Neural cell (in vitro differentiated cells): Measurements from ENCODE around the gene CCSAP. TPM values are rescaled to one million over a fixed set of nuclear protein-coding genes. Genes with fewer than 3 reads are reported as not detected.

Experiments used
- H2AFZ ChIP-seq: fragments of 200-600, 300-800 bp; sonication (generic), shearing (Covaris generic); 2 replicates; pipeline ENCODE4 v1.6.0; 2014; ENCODE audit warnings: low read depth, mild to moderate bottlenecking, antibody characterized with exemption, low read length, moderate library complexity
- H3F3A ChIP-seq: fragments of 200-600 bp; shearing (Covaris generic); 2 replicates; pipeline ENCODE4 v1.6.1; 2016; ENCODE audit warnings: mild to moderate bottlenecking, moderate library complexity, mixed read lengths, antibody characterized with exemption, low read length; ENCODE audit not compliant: insufficient read depth, poor library complexity, severe bottlenecking
- H3K27ac ChIP-seq: fragments of 200-600, 300-800 bp; sonication (generic), shearing (Covaris generic); 2 replicates; pipeline ENCODE4 v1.5.1; 2014; ENCODE audit warnings: mild to moderate bottlenecking, low read length, moderate library complexity
- H3K27me3 ChIP-seq: fragments of 300-800, 200-600 bp; sonication (generic), shearing (Covaris generic); 2 replicates; pipeline ENCODE4 v1.6.0; 2014; ENCODE audit warnings: mild to moderate bottlenecking, low read depth, low read length, moderate library complexity; ENCODE audit not compliant: insufficient read depth
- H3K36me3 ChIP-seq: fragments of 300-800, 200-600 bp; sonication (generic), shearing (Covaris generic); 2 replicates; pipeline ENCODE4 v1.5.1; 2014; ENCODE audit warnings: mild to moderate bottlenecking, antibody characterized with exemption, low read length, moderate library complexity; ENCODE audit not compliant: insufficient read depth
- H3K4me2 ChIP-seq: fragments of 300-800, 200-600 bp; sonication (generic), shearing (Covaris generic); 2 replicates; pipeline ENCODE4 v1.6.0; 2014; ENCODE audit warnings: mild to moderate bottlenecking, low read length
- H3K4me3 ChIP-seq: fragments of 300-800, 200-600 bp; sonication (generic), shearing (Covaris generic); 2 replicates; pipeline ENCODE4 v1.5.1; 2014; ENCODE audit warnings: mild to moderate bottlenecking, low read length, moderate library complexity
- H3K79me2 ChIP-seq: fragments of 200-600 bp; shearing (Covaris generic); replicated peaks from 2 replicates; pipeline ENCODE4 v1.6.0; 2014; ENCODE audit warnings: mild to moderate bottlenecking, low read length, moderate library complexity; ENCODE audit not compliant: insufficient read depth
- H3K9ac ChIP-seq: fragments of 300-800, 200-600 bp; sonication (generic), shearing (Covaris generic); 2 replicates; pipeline ENCODE4 v1.6.1; 2016; ENCODE audit warnings: mild to moderate bottlenecking, low read length, mixed read lengths
- H3K9me2 ChIP-seq: fragments of 200-600 bp; shearing (Covaris generic); 2 replicates; pipeline ENCODE4 v1.6.1; 2016; ENCODE audit warnings: mild to moderate bottlenecking, low read length, mixed read lengths; ENCODE audit not compliant: insufficient read depth
- H3K9me3 ChIP-seq: fragments of 200-600, 300-800 bp; sonication (generic), shearing (Covaris generic); 2 replicates; pipeline ENCODE4 v1.6.1; 2016; ENCODE audit warnings: mild to moderate bottlenecking, mixed run types, low read length, moderate library complexity, mixed read lengths
- H4K20me1 ChIP-seq: fragments of 200-600 bp; shearing (Covaris generic); 2 replicates; pipeline ENCODE4 v1.6.1; 2016; ENCODE audit warnings: mild to moderate bottlenecking, mixed run types; ENCODE audit not compliant: insufficient read depth
- EP300 ChIP-seq: fragments of 450-650 bp; conservative IDR thresholded peaks from 2 replicates; pipeline ENCODE4 v1.6.1; 2014; ENCODE audit warnings: antibody characterized with exemption, mild to moderate bottlenecking, moderate library complexity; ENCODE audit not compliant: poor library complexity, severe bottlenecking
- EZH2 ChIP-seq: fragments of 200-600, 300-800 bp; shearing (Covaris generic), sonication (generic); IDR thresholded peaks from 2 replicates; pipeline ENCODE4 v1.6.1; 2014; ENCODE audit warnings: antibody characterized with exemption, low read length, borderline replicate concordance, mild to moderate bottlenecking; ENCODE audit not compliant: insufficient read depth, poor library complexity, severe bottlenecking
- MXI1 ChIP-seq: fragments of 450-650 bp; conservative IDR thresholded peaks from 2 replicates; pipeline ENCODE4 v1.6.1; 2014; ENCODE audit warnings: antibody characterized with exemption, mild to moderate bottlenecking; ENCODE audit not compliant: poor library complexity, severe bottlenecking
- POLR2AphosphoS5 ChIP-seq: IDR thresholded peaks from 2 replicates; pipeline ENCODE4 v1.6.1; 2012
- RAD21 ChIP-seq: fragments of 450-650 bp; conservative IDR thresholded peaks from 2 replicates; pipeline ENCODE4 v1.6.1; 2014; ENCODE audit warnings: antibody characterized with exemption, mild to moderate bottlenecking, moderate library complexity
- SMC3 ChIP-seq: fragments of 450-650 bp; conservative IDR thresholded peaks from 2 replicates; pipeline ENCODE4 v1.6.1; 2014; ENCODE audit warnings: antibody characterized with exemption, mild to moderate bottlenecking, moderate library complexity; ENCODE audit not compliant: poor library complexity
- TAF1 ChIP-seq: IDR thresholded peaks from 2 replicates; pipeline ENCODE4 v1.6.1; 2012; ENCODE audit warnings: low read depth
- polyA plus RNA-seq: library from polyadenylated mRNA; depleted of rRNA; stranded (reverse); fragments of >200 nt; gene quantifications from 2 replicates; pipeline ENCODE4 v1.2.3, GENCODE V29; 2014
- TF ChIP-seq, protein P1 (sequence below): IDR thresholded peaks from 2 replicates; pipeline ENCODE4 v1.6.1; 2012; ENCODE audit warnings: borderline replicate concordance
- TF ChIP-seq, protein P2 (sequence below): fragments of 450-650 bp; IDR thresholded peaks from 2 replicates; pipeline ENCODE4 v1.5.1; 2014; ENCODE audit warnings: antibody characterized with exemption, mild to moderate bottlenecking, moderate library complexity; ENCODE audit not compliant: poor library complexity, severe bottlenecking

Gene CCSAP
- polyA plus RNA-seq, 1 donor from 2014 or later: 66.7 TPM

DNA sequence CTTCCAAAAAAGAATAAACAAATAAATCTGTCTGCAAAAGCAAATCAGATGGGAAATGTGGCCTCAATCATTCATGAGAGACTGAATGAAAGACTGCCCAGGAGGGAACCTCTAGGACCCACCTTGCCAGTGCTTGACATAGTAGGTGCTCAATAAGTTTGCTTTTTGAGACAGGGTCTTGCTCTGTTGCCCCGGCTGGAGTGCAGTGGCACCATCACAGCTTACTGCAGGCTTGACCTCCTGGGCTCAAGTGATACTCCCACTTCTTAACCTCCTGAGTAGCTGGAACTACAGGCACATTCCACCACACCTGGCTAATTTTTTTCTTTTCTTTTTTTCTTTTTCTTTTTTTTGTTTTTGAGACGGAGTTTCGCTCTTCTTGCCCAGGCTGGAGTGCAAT lies 40.3 kb upstream of the CCSAP start:
- Histone ChIP-seq H3K9ac (no peak overlapping the region), H3K27me3 (no peaks in the 10 kb centered on the region), H4K20me1 (no peaks in the 10 kb centered on the region), H3K4me2 (no peak overlapping the region), H2AFZ (no peak overlapping the region), H3K9me3 (no peaks in the 10 kb centered on the region), H3K4me3 (no peak overlapping the region), H3K79me2 (no peaks in the 10 kb centered on the region), H3K27ac (no peak overlapping the region), H3F3A (peaks cover 4% of the 10 kb centered on the region), H3K9me2 (no peaks in the 10 kb centered on the region), H3K36me3 (no peaks in the 10 kb centered on the region)
- TF ChIP-seq, protein P1, sequence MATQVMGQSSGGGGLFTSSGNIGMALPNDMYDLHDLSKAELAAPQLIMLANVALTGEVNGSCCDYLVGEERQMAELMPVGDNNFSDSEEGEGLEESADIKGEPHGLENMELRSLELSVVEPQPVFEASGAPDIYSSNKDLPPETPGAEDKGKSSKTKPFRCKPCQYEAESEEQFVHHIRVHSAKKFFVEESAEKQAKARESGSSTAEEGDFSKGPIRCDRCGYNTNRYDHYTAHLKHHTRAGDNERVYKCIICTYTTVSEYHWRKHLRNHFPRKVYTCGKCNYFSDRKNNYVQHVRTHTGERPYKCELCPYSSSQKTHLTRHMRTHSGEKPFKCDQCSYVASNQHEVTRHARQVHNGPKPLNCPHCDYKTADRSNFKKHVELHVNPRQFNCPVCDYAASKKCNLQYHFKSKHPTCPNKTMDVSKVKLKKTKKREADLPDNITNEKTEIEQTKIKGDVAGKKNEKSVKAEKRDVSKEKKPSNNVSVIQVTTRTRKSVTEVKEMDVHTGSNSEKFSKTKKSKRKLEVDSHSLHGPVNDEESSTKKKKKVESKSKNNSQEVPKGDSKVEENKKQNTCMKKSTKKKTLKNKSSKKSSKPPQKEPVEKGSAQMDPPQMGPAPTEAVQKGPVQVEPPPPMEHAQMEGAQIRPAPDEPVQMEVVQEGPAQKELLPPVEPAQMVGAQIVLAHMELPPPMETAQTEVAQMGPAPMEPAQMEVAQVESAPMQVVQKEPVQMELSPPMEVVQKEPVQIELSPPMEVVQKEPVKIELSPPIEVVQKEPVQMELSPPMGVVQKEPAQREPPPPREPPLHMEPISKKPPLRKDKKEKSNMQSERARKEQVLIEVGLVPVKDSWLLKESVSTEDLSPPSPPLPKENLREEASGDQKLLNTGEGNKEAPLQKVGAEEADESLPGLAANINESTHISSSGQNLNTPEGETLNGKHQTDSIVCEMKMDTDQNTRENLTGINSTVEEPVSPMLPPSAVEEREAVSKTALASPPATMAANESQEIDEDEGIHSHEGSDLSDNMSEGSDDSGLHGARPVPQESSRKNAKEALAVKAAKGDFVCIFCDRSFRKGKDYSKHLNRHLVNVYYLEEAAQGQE: no peak
- no peak for TF ChIP-seq EZH2
- TF ChIP-seq MXI1: no peak
- TF ChIP-seq POLR2AphosphoS5: no peak
- no peak for TF ChIP-seq SMC3
- TF ChIP-seq RAD21: no peak
- no peak for TF ChIP-seq TAF1
- no peak for TF ChIP-seq EP300

DNA sequence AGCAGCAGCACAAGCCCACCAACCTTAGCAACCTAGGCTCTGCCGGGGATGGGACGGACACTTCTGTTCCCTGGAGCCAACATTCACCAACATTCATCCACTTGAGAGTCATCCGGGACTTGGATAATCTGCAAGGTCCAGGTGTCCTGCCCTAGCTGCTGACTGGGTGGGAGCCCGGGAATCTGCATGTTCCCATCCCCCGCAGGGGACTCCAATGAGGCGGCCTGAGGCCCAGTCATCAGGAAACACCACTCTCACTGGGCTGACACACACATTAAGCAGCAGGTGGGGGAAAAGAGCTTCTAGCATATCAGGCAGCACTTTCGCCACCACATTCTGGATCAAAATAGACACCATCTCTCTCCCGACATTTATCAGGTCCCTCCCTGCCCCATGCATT lies 38.4 kb upstream of the CCSAP start:
- Histone ChIP-seq H2AFZ (no peak overlapping the region), H3K4me3 (no peak overlapping the region), H3K9me3 (no peaks in the 10 kb centered on the region), H3K9me2 (no peaks in the 10 kb centered on the region), H3K36me3 (no peaks in the 10 kb centered on the region), H4K20me1 (no peaks in the 10 kb centered on the region), H3K27ac (no peak overlapping the region), H3K9ac (no peak overlapping the region), H3F3A (peaks cover 4% of the 10 kb centered on the region), H3K4me2 (no peak overlapping the region), H3K79me2 (no peaks in the 10 kb centered on the region), H3K27me3 (no peaks in the 10 kb centered on the region)
- TF ChIP-seq EZH2 (no peak), MXI1 (no peak), RAD21 (no peak), POLR2AphosphoS5 (no peak), SMC3 (no peak), EP300 (no peak)
- TF ChIP-seq, protein P2, sequence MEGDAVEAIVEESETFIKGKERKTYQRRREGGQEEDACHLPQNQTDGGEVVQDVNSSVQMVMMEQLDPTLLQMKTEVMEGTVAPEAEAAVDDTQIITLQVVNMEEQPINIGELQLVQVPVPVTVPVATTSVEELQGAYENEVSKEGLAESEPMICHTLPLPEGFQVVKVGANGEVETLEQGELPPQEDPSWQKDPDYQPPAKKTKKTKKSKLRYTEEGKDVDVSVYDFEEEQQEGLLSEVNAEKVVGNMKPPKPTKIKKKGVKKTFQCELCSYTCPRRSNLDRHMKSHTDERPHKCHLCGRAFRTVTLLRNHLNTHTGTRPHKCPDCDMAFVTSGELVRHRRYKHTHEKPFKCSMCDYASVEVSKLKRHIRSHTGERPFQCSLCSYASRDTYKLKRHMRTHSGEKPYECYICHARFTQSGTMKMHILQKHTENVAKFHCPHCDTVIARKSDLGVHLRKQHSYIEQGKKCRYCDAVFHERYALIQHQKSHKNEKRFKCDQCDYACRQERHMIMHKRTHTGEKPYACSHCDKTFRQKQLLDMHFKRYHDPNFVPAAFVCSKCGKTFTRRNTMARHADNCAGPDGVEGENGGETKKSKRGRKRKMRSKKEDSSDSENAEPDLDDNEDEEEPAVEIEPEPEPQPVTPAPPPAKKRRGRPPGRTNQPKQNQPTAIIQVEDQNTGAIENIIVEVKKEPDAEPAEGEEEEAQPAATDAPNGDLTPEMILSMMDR: no peak
- TF ChIP-seq, protein P1: no peak
